ENCODE data around the gene KNG1.

DNA sequence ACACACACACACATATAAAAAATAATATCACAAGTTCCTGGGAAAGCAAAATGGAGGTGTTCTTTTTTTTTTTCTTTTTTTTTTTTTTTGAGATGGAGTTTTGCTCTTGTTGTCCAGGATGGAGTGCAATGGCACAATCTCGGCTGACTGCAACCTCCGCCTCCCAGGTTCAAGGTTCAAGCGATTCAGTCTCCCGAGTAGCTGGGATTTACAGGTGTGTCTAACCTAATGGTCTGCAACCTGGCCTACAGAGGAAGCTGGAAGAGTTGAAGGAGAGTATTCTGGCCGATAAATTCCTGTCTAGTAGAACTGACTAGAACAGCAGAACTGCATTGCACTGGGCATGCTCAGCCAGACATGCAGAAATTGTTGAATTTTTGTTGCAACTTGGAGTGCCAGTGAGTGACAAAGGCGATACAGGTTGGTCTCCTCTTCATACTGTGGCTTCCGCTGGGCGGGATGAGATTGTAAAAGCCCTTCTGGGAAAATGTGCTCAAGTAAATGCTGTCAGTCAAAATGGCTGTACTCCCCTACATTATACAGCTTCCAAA is 43.8 kb downstream of the KNG1 start:
- no peak for TF ChIP-seq POLR2A (IDR thresholded peaks at IDR 0.05)
- TF ChIP-seq, protein P1, sequence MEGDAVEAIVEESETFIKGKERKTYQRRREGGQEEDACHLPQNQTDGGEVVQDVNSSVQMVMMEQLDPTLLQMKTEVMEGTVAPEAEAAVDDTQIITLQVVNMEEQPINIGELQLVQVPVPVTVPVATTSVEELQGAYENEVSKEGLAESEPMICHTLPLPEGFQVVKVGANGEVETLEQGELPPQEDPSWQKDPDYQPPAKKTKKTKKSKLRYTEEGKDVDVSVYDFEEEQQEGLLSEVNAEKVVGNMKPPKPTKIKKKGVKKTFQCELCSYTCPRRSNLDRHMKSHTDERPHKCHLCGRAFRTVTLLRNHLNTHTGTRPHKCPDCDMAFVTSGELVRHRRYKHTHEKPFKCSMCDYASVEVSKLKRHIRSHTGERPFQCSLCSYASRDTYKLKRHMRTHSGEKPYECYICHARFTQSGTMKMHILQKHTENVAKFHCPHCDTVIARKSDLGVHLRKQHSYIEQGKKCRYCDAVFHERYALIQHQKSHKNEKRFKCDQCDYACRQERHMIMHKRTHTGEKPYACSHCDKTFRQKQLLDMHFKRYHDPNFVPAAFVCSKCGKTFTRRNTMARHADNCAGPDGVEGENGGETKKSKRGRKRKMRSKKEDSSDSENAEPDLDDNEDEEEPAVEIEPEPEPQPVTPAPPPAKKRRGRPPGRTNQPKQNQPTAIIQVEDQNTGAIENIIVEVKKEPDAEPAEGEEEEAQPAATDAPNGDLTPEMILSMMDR (IDR thresholded peaks at IDR 0.05) = no peak
